CD4-positive, alpha-beta memory T cell (primary cell): ENCODE results near the gene CRIP3. TPM values are rescaled to one million over a fixed set of nuclear protein-coding genes. Genes with fewer than 3 reads are reported as not detected.
"Not testable (repeated sequence)": the region's sequence is repeated elsewhere in the genome, so short reads cannot be mapped to it uniquely, and the experiment has no call there.

Source experiments
- CTCF ChIA-PET: fragments of 350-600 bp; sonication (Branson Sonifier 250); formaldehyde crosslinking; loops from one replicate; lab custom pipeline; 2021; ENCODE audit warnings: inconsistent platforms; ENCODE audit not compliant: partially characterized antibody; lab: Charles Lee
- POLR2A ChIA-PET: fragments of 350-600 bp; sonication (Branson Sonifier 250); formaldehyde crosslinking; loops from one replicate; lab custom pipeline; 2021; ENCODE audit not compliant: partially characterized antibody; lab: Charles Lee
- DNase-seq, 5 donors: peaks; one replicate each; pipeline versions ENCODE4 v3.0.0 to v3.0.0-alpha.2; 2020 to 2022; ENCODE audit warnings: mixed read lengths in 1 of 5
- H3K27ac ChIP-seq: one replicate; pipeline ENCODE4 v1.7.0; 2013; ENCODE audit warnings: low read depth, low read length
- H3K27me3 ChIP-seq: 2 replicates; pipeline ENCODE4 v1.7.0; 2013; ENCODE audit warnings: mild to moderate bottlenecking, low read length, moderate library complexity; ENCODE audit not compliant: insufficient read depth
- H3K36me3 ChIP-seq: 2 replicates; pipeline ENCODE4 v1.7.0; 2013; ENCODE audit warnings: mild to moderate bottlenecking, low read length, moderate library complexity; ENCODE audit not compliant: insufficient read depth
- H3K4me1 ChIP-seq: 2 replicates; pipeline ENCODE4 v1.7.0; 2013; ENCODE audit warnings: mild to moderate bottlenecking, low read length, moderate library complexity; ENCODE audit not compliant: insufficient read depth
- H3K4me3 ChIP-seq, 2 donors: one replicate each; pipeline ENCODE4 v1.7.0; 2013; ENCODE audit warnings: low read length in 2 of 2, mild to moderate bottlenecking in 1 of 2
- H3K9me3 ChIP-seq, 2 donors: one replicate each; pipeline ENCODE4 v1.7.0; 2013; ENCODE audit warnings: low read length in 2 of 2, control low read depth in 1 of 2; ENCODE audit not compliant: control insufficient read depth in 1 of 2
- H3K27ac Mint-ChIP-seq, 7 donors: one replicate each; pipeline ENCODE4 v1.8.0; 2020 to 2021; ENCODE audit warnings: mixed read lengths in 7 of 7, mild to moderate bottlenecking in 6 of 7, inconsistent platforms in 3 of 7, moderate library complexity in 3 of 7
- H3K27me3 Mint-ChIP-seq, 2 donors: one replicate each; pipeline ENCODE4 v1.8.0; 2020 to 2021; ENCODE audit warnings: mixed read lengths in 2 of 2
- H3K36me3 Mint-ChIP-seq, 2 donors: one replicate each; pipeline ENCODE4 v1.8.0; 2020 to 2021; ENCODE audit warnings: mixed read lengths in 2 of 2, inconsistent platforms in 1 of 2, mild to moderate bottlenecking in 1 of 2
- H3K4me1 Mint-ChIP-seq, 4 donors: one replicate each; pipeline ENCODE4 v1.8.0; 2020 to 2021; ENCODE audit warnings: mixed read lengths in 4 of 4, mild to moderate bottlenecking in 1 of 4
- H3K4me3 Mint-ChIP-seq, 8 donors: one replicate each; pipeline ENCODE4 v1.8.0; 2020 to 2021; ENCODE audit warnings: mixed read lengths in 8 of 8, mild to moderate bottlenecking in 7 of 8, moderate library complexity in 6 of 8, inconsistent platforms in 3 of 8
- H3K9me3 Mint-ChIP-seq, 8 donors: one replicate each; pipeline ENCODE4 v1.8.0; 2020 to 2021; ENCODE audit warnings: mixed read lengths in 8 of 8, mild to moderate bottlenecking in 5 of 8, inconsistent platforms in 3 of 8, moderate library complexity in 1 of 8
- intact Hi-C: fragments of 100-400 bp; cut with micrococcal nuclease; formaldehyde crosslinking; loops from one replicate; pipeline ENCODE4 v1.15.1; 2023
- polyA plus RNA-seq, 2 donors: library from polyadenylated mRNA; unstranded; fragments of 300-500 nt; fragmentation: Illumina TruSeq; gene quantifications; one replicate each; pipeline ENCODE4 v1.2.3, GENCODE V29; 2021
- total RNA-seq, 2 experiments: library from RNA; stranded (reverse); gene quantifications; one replicate each; pipeline ENCODE4 v1.2.3, GENCODE V29; 2021

CRIP3 gene
- total and polyA plus RNA-seq, 4 experiments from 2014 or later, result 1.9 to 3.0 TPM; not detected in 2

- peak overlapping the region; percentile 75 to 89 (median 84) for H3K4me3 Mint-ChIP-seq
- peak overlapping the region in 1 of 2 donors; percentile 43 for H3K4me3 ChIP-seq
- H3K4me1 Mint-ChIP-seq, result peaks cover 3 to 12% (median 8%) of the 10 kb centered on the region in 4 donors
- H3K36me3 ChIP-seq, result no peaks in the 10 kb centered on the region
- peaks cover 0 to 4% of the 10 kb centered on the region in 2 donors for H3K36me3 Mint-ChIP-seq
- intact Hi-C loops, result loop anchor here (1.0 to 2.0 kb wide), 3 partner anchors 26 to 197 kb away; no protein-coding TSS in a partner anchor
- no peaks in the 10 kb centered on the region for H3K9me3 ChIP-seq
- no peaks in the 10 kb centered on the region for H3K27me3 ChIP-seq
- H3K27me3 Mint-ChIP-seq, result no peaks in the 10 kb centered on the region
- H3K27ac Mint-ChIP-seq, result peak overlapping the region in 5 of 7 donors; percentile 13 to 88 (median 36)
- POLR2A ChIA-PET, result interaction anchor here (0.9 to 2.2 kb wide), 6 partner anchors 9 to 119 kb away, joined by 3 to 12 read pairs (median 6); partner anchors contain the start of genes ABCC10, DNPH1 and ZNF318
- peaks cover 14% of the 10 kb centered on the region for H3K4me1 ChIP-seq
- H3K27ac ChIP-seq, result no peak overlapping the region
- CTCF ChIA-PET, result interaction anchor here (0.9 to 3.6 kb wide), 15 partner anchors 9 to 187 kb away, joined by 3 to 49 read pairs (median 8); partner anchors contain the start of genes TJAP1 and ZNF318
- H3K9me3 Mint-ChIP-seq, result no peaks in the 10 kb centered on the region
- DNase-seq, result no peak
These were observed 408 bp upstream of the CRIP3 start for GRCh38 chr6:43308990-43309477.

- intact Hi-C loops, result loop anchor here (1.0 to 2.0 kb wide), 3 partner anchors 27 to 199 kb away; no protein-coding TSS in a partner anchor
These were observed 1.1 kb downstream of the CRIP3 start for GRCh38 chr6:43307451-43308100.

GRCh38 chr6:43306086-43306485 is 2.5 kb downstream of the CRIP3 start:
- Mint-ChIP-seq H3K36me3 (peaks cover 0 to 3% of the 10 kb centered on the region in 2 donors), H3K27me3 (no peaks in the 10 kb centered on the region), H3K9me3 (no peaks in the 10 kb centered on the region), H3K4me1 (peaks cover 3 to 12% (median 8%) of the 10 kb centered on the region in 4 donors), H3K4me3 (no peak overlapping the region), H3K27ac (no peak overlapping the region)
- Histone ChIP-seq H3K36me3 (no peaks in the 10 kb centered on the region), H3K27me3 (no peaks in the 10 kb centered on the region), H3K4me1 (peaks cover 14% of the 10 kb centered on the region), H3K27ac (no peak overlapping the region), H3K4me3 (no peak overlapping the region), H3K9me3 (no peaks in the 10 kb centered on the region)
- POLR2A ChIA-PET, result no interaction called here
- no peak for DNase-seq
- CTCF ChIA-PET, result no interaction called here
- intact Hi-C loops, result no loop called here

More at GRCh38 chr6:43307451-43308100, 1.1 kb downstream of the CRIP3 start:
- H3K4me3 ChIP-seq, result no peak overlapping the region
- peak overlapping the region in 7 of 8 donors; percentile 7 to 69 (median 39) for H3K4me3 Mint-ChIP-seq
- peaks cover 0 to 4% of the 10 kb centered on the region in 2 donors for H3K36me3 Mint-ChIP-seq
- ChIA-PET CTCF (interaction anchor here (0.9 to 3.6 kb wide), 14 partner anchors 10 to 189 kb away, joined by 3 to 49 read pairs (median 8); no protein-coding TSS in a partner anchor), POLR2A (interaction anchor here (0.9 to 2.2 kb wide), 7 partner anchors 24 to 121 kb away, joined by 3 to 12 read pairs (median 5); partner anchors contain the start of genes ABCC10, DNPH1 and ZNF318)
- H3K27ac Mint-ChIP-seq, result peak overlapping the region in 2 of 7 donors; percentile 19 to 62
- peaks cover 3 to 12% (median 8%) of the 10 kb centered on the region in 4 donors for H3K4me1 Mint-ChIP-seq
- no peaks in the 10 kb centered on the region for H3K36me3 ChIP-seq
- no peaks in the 10 kb centered on the region for H3K9me3 Mint-ChIP-seq
- no peak overlapping the region for H3K27ac ChIP-seq
- DNase-seq, result no peak
- no peaks in the 10 kb centered on the region for H3K27me3 Mint-ChIP-seq
- no peaks in the 10 kb centered on the region for H3K27me3 ChIP-seq
- H3K4me1 ChIP-seq, result peaks cover 14% of the 10 kb centered on the region
- H3K9me3 ChIP-seq, result no peaks in the 10 kb centered on the region

GRCh38 chr6:43304882-43305281 is 3.7 kb downstream of the CRIP3 start:
- no peak for DNase-seq
- H3K36me3 Mint-ChIP-seq, result no peaks in the 10 kb centered on the region
- H3K9me3 Mint-ChIP-seq, result no peaks in the 10 kb centered on the region
- Histone ChIP-seq H3K27ac (no peak overlapping the region), H3K27me3 (no peaks in the 10 kb centered on the region), H3K36me3 (no peaks in the 10 kb centered on the region), H3K4me3 (no peak overlapping the region), H3K4me1 (peaks cover 14% of the 10 kb centered on the region), H3K9me3 (no peaks in the 10 kb centered on the region)
- ChIA-PET CTCF (interaction anchor here (0.9 kb wide), 1 partner anchor 94 kb away, joined by 3 read pairs; no protein-coding TSS in a partner anchor), POLR2A (no interaction called here)
- peaks cover 0 to 2% of the 10 kb centered on the region in 2 donors for H3K27me3 Mint-ChIP-seq
- H3K4me3 Mint-ChIP-seq, result no peak overlapping the region
- no peak overlapping the region for H3K27ac Mint-ChIP-seq
- peaks cover 3 to 12% (median 9%) of the 10 kb centered on the region in 4 donors for H3K4me1 Mint-ChIP-seq
- intact Hi-C loops, result no loop called here

- H3K9me3 Mint-ChIP-seq, result no peaks in the 10 kb centered on the region
- Histone ChIP-seq H3K9me3 (no peaks in the 10 kb centered on the region), H3K4me3 (no peak overlapping the region), H3K4me1 (peaks cover 13% of the 10 kb centered on the region), H3K27ac (no peak overlapping the region), H3K36me3 (no peaks in the 10 kb centered on the region), H3K27me3 (no peaks in the 10 kb centered on the region)
- no peak overlapping the region for H3K4me3 Mint-ChIP-seq
- H3K36me3 Mint-ChIP-seq, result no peaks in the 10 kb centered on the region
- peaks cover 0 to 2% of the 10 kb centered on the region in 2 donors for H3K27me3 Mint-ChIP-seq
- ChIA-PET CTCF (no interaction called here), POLR2A (no interaction called here)
- H3K4me1 Mint-ChIP-seq, result peaks cover 3 to 11% (median 8%) of the 10 kb centered on the region in 4 donors
- DNase-seq, result no peak
- intact Hi-C loops, result no loop called here
- peak overlapping the region in 1 of 7 donors; percentile 10 for H3K27ac Mint-ChIP-seq
These were observed 4.3 kb downstream of the CRIP3 start for GRCh38 chr6:43304361-43304760.

- peaks cover 8% of the 10 kb centered on the region for H3K4me1 ChIP-seq
- ChIA-PET CTCF (no interaction called here), POLR2A (no interaction called here)
- H3K4me1 Mint-ChIP-seq, result peaks cover 0 to 6% (median 4%) of the 10 kb centered on the region in 4 donors
- H3K36me3 ChIP-seq, result no peaks in the 10 kb centered on the region
- no peaks in the 10 kb centered on the region for H3K9me3 ChIP-seq
- H3K4me3 Mint-ChIP-seq, result no peak overlapping the region
- no peak for DNase-seq
- H3K9me3 Mint-ChIP-seq, result no peaks in the 10 kb centered on the region
- intact Hi-C loops, result no loop called here
- H3K27me3 ChIP-seq, result no peaks in the 10 kb centered on the region
- H3K4me3 ChIP-seq, result no peak overlapping the region
- peak overlapping the region in 2 of 7 donors; percentile 10 to 55 for H3K27ac Mint-ChIP-seq
- no peaks in the 10 kb centered on the region for H3K36me3 Mint-ChIP-seq
- peaks cover 1 to 3% of the 10 kb centered on the region in 2 donors for H3K27me3 Mint-ChIP-seq
- H3K27ac ChIP-seq, result no peak overlapping the region
These were observed 4.8 kb downstream of the CRIP3 start for GRCh38 chr6:43303751-43304331.

GRCh38 chr6:43303006-43303405 is 5.6 kb downstream of the CRIP3 start:
- H3K36me3 ChIP-seq, H3K27ac ChIP-seq, H3K4me3 ChIP-seq, H3K27ac Mint-ChIP-seq, H3K36me3 Mint-ChIP-seq, H3K27me3 ChIP-seq, H3K4me3 Mint-ChIP-seq, H3K4me1 ChIP-seq, POLR2A ChIA-PET, intact Hi-C loops, H3K4me1 Mint-ChIP-seq, H3K9me3 ChIP-seq, H3K27me3 Mint-ChIP-seq, DNase-seq, H3K9me3 Mint-ChIP-seq, CTCF ChIA-PET: not testable (repeated sequence)
